GM10847 (cell line): ENCODE data around the gene CNIH4.

Source experiments
- POLR2A ChIP-seq: IDR thresholded peaks from 2 replicates; pipeline ENCODE4 v1.6.1; 2011; ENCODE audit not compliant: insufficient read length; ENCODE audit errors: extremely low read depth

The CNIH4 gene

DNA sequence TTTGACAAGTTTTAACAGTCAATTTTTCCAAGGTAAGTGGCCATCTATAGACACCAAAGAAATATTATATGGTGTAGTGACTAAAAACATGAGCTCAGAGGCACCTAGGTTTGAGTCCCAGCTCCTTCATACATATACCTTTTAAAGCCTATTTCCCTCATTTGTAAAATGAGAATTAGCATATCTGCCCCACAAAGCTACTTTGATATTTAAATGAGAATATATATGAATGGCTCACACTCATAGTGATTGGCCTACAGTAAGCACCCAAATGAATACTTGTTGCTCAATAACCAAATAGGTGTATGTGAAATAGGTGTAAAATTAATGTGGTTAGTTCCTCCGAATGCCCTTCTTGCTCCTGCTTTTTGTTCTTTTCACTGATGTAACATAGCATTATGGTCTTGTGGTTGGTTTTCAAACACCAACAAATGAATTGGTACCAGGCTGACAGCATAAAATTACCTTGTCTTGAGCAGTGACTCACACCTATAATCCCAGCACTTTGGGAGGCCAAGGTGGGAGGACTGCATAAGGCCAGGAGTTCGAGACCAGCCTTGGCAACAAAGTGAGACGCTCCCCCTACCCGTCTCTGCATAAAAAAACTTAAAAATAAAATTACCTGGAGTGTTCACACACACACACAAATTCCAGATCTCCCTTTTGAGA is 25.3 kb downstream of the CNIH4 start:
- no peak for TF ChIP-seq POLR2A

GRCh38 chr1:224383218-224383617 is 26.5 kb downstream of the CNIH4 start:
- TF ChIP-seq POLR2A, result no peak

DNA sequence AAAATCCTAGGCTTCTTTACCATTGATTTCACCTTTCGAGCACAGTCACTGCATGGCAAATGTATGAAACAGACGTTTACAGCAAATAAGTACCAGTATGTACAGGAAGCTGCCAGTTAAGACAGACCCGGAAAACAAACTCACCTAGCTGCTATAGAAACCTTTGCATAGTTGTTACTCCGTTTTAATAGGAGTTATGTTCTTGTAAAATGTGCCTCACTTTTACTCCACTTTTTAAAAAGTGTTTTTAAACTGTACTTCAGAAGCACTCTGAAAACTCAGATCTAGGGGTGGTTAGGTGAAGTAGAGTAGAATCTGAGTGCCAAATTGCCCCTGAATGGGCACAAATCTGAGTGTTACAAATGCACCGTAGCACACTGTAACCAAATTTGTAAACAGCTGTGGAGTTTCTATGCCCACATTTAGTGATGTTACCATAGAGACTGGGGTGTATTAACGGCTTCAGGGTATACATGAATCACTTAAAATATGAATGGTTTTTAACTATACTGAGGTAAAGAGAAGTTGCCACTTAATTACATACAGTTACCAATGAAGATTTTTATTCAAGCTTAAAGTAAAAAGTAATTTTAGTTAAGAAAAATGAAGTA is 30.7 kb downstream of the CNIH4 start:
- TF ChIP-seq POLR2A, result no peak

- TF ChIP-seq POLR2A, result no peak
Measured at GRCh38 chr1:224387943-224388342, 31.3 kb downstream of the CNIH4 start.

DNA sequence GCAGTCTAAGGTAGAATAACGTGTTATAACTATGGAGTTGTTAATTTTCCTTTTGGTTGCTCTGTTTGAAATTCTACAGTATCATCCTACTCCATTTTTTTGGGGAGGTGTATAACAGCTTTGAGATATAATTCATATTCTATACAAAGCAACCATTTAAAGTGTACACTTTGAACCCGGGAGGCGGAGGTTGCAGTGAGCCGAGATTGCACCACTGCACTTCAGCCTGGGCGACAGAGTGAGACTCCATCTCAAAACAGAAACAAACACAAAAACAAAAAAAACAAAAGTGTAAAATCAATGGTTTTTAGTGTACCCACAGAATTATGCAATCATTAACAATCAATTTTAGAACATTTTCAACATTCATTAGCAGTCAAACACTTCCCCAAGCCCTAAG is 33.8 kb downstream of the CNIH4 start:
- TF ChIP-seq POLR2A, result no peak

- no peak for TF ChIP-seq POLR2A
Measured at GRCh38 chr1:224392411-224393249, 36.0 kb downstream of the CNIH4 start.

GRCh38 chr1:224393294-224393693 is 36.6 kb downstream of the CNIH4 start:
- TF ChIP-seq POLR2A, result no peak

- TF ChIP-seq POLR2A, result no peak
Measured at GRCh38 chr1:224399887-224400286, 43.2 kb downstream of the CNIH4 start.

DNA sequence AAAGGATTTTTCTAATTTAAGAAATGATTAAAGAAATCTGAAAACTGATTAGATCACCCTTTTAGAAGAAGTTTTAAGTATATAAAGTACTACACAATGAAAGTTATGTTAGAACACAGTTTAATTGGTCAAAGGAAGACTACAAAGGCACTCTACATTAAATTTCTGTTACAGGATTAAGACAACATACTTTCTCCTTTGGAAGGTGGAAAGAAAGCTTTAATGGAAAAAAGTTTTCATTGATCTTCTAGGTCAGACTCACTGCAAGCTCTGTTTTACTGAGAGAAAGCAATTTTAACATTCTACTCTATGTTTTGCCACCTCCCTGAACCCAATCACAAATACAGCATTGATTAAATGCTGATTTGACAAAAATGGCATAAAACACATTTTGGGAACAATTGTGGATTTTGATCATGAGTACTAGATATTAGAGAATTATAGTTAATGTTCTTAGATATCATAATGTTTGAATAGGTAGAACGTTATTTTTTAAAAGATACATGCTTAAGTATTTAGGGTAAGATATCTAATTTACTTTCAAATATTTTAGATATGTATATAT is 45.9 kb downstream of the CNIH4 start:
- no peak for TF ChIP-seq POLR2A

DNA sequence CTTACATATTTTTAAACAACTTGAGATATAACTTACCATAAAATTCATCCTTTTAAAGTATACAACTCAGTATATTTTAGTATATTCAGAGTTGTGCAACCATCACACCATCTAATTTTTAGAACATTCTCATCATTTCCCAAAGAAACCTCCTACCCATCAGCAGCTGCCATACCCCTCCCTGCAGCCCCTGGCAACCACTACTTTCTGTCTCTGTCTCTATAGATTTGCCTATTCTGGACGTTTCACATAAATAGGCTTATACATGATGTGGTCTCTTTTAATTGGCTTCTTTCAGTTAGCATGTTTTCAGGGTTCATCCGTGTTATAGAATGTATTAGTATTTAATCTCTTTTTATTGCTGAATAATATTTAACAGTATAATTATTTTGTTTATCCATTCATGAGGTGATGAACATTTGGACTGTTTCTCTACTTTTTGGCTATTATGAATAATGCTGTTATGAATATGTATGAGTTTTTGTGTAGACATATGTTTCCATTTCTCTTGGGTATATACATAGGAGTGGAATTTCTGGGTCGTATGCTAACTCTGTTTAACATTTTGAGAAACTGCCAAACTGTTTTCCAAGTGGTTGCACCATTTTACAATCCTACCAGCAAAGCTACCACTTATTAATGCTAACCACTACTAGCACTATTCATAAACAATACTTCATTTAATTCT is 48.4 kb downstream of the CNIH4 start:
- TF ChIP-seq POLR2A, result no peak

DNA sequence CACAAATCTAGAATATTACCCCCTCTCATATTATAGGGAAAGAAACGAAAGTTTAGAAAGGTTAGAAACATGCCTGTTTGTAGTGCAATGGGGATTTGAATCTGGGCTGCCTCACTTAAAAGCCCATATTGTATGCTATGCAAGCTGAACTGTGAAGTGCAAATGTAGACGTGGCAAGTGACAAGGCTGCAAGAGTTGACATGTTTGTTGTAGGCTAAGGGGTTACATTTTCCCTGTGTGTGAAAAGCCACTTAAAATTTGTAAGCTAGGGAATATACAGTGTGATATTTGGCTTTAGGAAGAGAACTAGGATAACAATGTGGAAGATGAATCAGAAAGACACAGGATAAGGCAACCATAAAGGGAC is 48.9 kb downstream of the CNIH4 start:
- no peak for TF ChIP-seq POLR2A

DNA sequence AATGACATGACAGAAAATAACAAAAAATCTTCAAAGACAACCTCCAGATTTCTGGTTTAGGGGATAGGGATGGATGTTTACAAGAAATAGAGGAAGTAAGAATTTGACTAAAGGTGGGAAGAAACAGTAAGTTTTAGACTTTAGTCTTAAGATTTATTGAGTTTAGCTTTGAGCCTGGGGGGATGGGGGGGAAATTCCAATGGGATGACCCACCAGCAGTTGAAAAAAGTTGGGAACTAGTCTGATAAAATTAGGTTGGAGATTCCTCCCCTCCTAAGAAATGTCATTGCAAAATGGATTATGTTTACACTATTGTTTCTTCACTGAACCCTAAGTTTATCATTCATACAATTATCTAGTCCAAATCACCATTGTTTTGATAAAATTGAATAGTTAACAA is 49.5 kb downstream of the CNIH4 start:
- TF ChIP-seq POLR2A, result no peak

DNA sequence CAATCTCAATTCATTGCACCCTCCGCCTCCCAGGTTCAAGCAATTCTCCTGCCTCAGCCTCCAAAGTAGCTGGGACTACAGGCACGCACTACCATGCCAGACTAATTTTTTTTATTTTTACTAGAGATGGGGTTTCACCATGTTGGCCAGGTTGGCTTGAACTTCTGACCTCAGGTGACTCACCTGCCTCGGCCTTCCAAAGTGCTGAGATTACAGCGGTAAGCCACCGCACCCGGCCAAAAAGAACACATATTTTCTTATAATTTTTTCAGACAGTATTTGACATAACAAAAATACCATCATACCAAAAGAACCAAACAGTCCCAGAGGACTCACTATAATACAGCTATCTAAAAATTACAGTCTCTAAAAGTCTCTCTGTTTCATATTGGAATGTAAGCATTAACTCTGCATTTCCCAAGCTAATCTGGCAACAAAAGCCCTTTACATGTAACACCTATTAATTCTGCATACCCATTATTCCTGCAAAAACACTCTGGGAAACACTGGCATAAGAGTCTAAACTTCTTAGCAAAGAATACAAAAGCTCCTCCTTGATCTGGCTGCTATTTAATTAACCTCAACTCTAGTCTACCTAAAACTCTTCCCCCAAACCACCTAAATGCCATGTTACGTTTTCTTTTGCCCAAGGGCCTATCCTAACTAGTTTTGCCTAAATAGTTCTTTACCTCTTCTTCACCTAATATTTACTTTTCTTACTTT is 51.1 kb downstream of the CNIH4 start:
- no peak for TF ChIP-seq POLR2A

- TF ChIP-seq POLR2A, result no peak
Measured at GRCh38 chr1:224408294-224408590, 51.6 kb downstream of the CNIH4 start.

DNA sequence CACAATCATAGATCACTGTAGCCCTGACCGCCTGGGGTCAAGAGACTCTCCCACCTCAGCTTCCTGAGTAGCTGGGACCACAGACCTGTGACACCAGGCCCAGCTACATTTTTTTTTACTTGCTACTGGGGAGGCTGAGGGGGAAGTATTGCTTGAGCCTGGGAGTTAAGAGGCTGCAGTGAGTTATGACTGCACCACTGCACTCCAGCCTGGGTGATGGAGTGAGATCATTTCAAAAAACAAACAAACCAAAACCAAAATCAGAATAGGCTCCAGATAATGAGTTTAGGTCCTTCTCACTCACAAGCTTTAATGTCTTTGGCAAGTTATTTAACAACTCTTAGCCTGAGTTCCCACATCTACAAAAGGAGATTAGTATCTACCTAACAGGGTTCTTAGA is 55.1 kb downstream of the CNIH4 start:
- TF ChIP-seq POLR2A, result no peak
